ENCODE results near the gene RNF6. TPM values are rescaled to one million over a fixed set of nuclear protein-coding genes. Genes with fewer than 3 reads are reported as not detected.
A peak's percentile ranks its signal among the peaks of the same experiment; 100 is the strongest.

The RNF6 gene
- total and polyA plus RNA-seq, 10 of the 15 experiments (the other 5 are each of a cell fraction or from before 2014, with no cell fraction given) = 19.0 to 54.0 (median 33.8) TPM

DNA sequence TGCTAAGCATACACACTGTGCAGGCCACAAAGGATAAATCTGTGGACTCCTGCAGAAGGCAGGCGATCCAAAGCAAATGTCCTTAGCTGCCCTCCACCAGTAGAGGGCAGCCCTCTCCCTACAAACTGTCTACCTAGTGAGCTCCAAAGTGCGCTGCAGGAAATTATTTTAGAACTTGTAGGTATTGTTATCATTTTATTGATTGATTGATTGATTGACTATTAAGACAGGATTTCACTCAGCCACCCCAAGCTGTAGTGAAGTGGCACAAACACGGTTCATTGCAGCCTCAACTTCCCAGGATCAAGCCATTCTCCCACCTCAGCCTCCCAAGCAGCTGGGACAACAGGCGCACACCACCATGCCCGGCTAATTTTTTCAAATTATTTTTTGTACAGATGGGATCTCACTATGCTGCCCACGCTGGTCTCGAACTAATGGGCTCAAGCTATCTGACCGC, 37.3 kb downstream of the RNF6 start:
- Histone ChIP-seq H3K36me3 (ENCODE audit: control insufficient read depth in 2 of 2, insufficient read depth in 2 of 2, low read length in 1 of 2) (no peaks in the 10 kb centered on the region), H4K20me1 (ENCODE audit: control insufficient read depth, insufficient read depth) (no peaks in the 10 kb centered on the region), H3K4me1 (ENCODE audit: control insufficient read depth, insufficient read depth, low read length) (peaks cover 9% of the 10 kb centered on the region), H2AFZ (ENCODE audit: control insufficient read depth, low read depth, low read length) (no peak overlapping the region), H3K4me3 (no peak overlapping the region), H3K9me3 (replicated peaks; ENCODE audit: control insufficient read depth, insufficient read depth, low read length) (no peaks in the 10 kb centered on the region), H3K27ac (ENCODE audit: control insufficient read depth, insufficient read depth) (no peak overlapping the region), H3K27me3 (replicated peaks in 1 of 2; ENCODE audit: control insufficient read depth in 2 of 2, insufficient read depth in 2 of 2, low read length in 1 of 2) (no peaks in the 10 kb centered on the region), H3K4me2 (ENCODE audit: control insufficient read depth, insufficient read depth) (no peak overlapping the region), H3K9ac (ENCODE audit: control insufficient read depth, insufficient read depth, low read length) (no peak overlapping the region), H3K79me2 (ENCODE audit: control insufficient read depth, insufficient read depth, low read length) (no peaks in the 10 kb centered on the region)
- intact Hi-C loops (cut with micrococcal nuclease; ENCODE audit: unreplicated experiment) = loop anchor here (1.0 to 10.0 kb wide), 6 partner anchors 67 to 690 kb away; partner anchors contain the start of gene CDK8
- FAIRE-seq (peak; percentile 83), DNase-seq (ENCODE audit: low read depth, low spot score) (peak; percentile 12), ATAC-seq (peak; percentile 54)
- 51% methylated on average over 8 of the region's 8 CpGs for WGBS (ENCODE audit: insufficient coverage, insufficient replicate concordance, low lambda C conversion rate, missing lambda C conversion rate)
- ChIA-PET CTCF (interaction anchor here (0.6 to 6.2 kb wide), 45 partner anchors 10 to 744 kb away, joined by 3 to 218 read pairs (median 5); partner anchors contain the start of gene RNF6), RAD21 (ENCODE audit: unreplicated experiment) (interaction anchor here (0.6 to 4.4 kb wide), 16 partner anchors 14 to 535 kb away, joined by 3 to 76 read pairs (median 4); partner anchors contain the start of gene RNF6), POLR2A (interaction anchor here (1.2 kb wide), 1 partner anchor 37 kb away, joined by 3 read pairs; no protein-coding TSS in a partner anchor), SMC1A (ENCODE audit: uncharacterized antibody, unreplicated experiment) (interaction anchor here (0.6 to 2.8 kb wide), 26 partner anchors 9 to 688 kb away, joined by 3 to 70 read pairs (median 3); no protein-coding TSS in a partner anchor)
- TF ChIP-seq EP300 (IDR thresholded peaks at IDR 0.05; ENCODE audit: borderline replicate concordance in 1 of 2, control insufficient read depth in 1 of 2, low read depth in 2 of 2, low read length in 2 of 2) (no peak), SIX5 (IDR thresholded peaks at IDR 0.05; ENCODE audit: low read depth, low read length, severe bottlenecking) (no peak), SMARCA5 (IDR thresholded peaks at IDR 0.05) (peak; percentile 49; the same call in 1 of the 2 replicates), YY1 (IDR thresholded peaks at IDR 0.05; ENCODE audit: low read depth, low read length) (peak; percentile 49; the same call in 1 of the 2 replicates), ETV6 (conservative IDR thresholded peaks at IDR 0.05 in 1 of 2, IDR thresholded peaks at IDR 0.05 in 1 of 2; ENCODE audit: borderline replicate concordance in 1 of 2, low read depth in 1 of 2) (0 out of 4 replicates have a peak, but pooled peaks of 1 of the 2 experiments have one; percentile 9), SMC3 (IDR thresholded peaks at IDR 0.05; ENCODE audit: borderline replicate concordance, low read length) (peak; percentile 88), RAD21 (IDR thresholded peaks at IDR 0.05; ENCODE audit: insufficient read depth, low read depth, low read length) (peak; percentile 92)
- TF ChIP-seq, protein P1, sequence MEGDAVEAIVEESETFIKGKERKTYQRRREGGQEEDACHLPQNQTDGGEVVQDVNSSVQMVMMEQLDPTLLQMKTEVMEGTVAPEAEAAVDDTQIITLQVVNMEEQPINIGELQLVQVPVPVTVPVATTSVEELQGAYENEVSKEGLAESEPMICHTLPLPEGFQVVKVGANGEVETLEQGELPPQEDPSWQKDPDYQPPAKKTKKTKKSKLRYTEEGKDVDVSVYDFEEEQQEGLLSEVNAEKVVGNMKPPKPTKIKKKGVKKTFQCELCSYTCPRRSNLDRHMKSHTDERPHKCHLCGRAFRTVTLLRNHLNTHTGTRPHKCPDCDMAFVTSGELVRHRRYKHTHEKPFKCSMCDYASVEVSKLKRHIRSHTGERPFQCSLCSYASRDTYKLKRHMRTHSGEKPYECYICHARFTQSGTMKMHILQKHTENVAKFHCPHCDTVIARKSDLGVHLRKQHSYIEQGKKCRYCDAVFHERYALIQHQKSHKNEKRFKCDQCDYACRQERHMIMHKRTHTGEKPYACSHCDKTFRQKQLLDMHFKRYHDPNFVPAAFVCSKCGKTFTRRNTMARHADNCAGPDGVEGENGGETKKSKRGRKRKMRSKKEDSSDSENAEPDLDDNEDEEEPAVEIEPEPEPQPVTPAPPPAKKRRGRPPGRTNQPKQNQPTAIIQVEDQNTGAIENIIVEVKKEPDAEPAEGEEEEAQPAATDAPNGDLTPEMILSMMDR (IDR thresholded peaks at IDR 0.05 in 2 of 3, conservative IDR thresholded peaks at IDR 0.05 in 1 of 3; ENCODE audit: control insufficient read depth in 2 of 3, extremely low read depth in 1 of 3, insufficient read depth in 1 of 3, low read depth in 3 of 3, low read length in 3 of 3) = peak; percentile 89 to 92 (median 92)
- TF ChIP-seq, protein P2, sequence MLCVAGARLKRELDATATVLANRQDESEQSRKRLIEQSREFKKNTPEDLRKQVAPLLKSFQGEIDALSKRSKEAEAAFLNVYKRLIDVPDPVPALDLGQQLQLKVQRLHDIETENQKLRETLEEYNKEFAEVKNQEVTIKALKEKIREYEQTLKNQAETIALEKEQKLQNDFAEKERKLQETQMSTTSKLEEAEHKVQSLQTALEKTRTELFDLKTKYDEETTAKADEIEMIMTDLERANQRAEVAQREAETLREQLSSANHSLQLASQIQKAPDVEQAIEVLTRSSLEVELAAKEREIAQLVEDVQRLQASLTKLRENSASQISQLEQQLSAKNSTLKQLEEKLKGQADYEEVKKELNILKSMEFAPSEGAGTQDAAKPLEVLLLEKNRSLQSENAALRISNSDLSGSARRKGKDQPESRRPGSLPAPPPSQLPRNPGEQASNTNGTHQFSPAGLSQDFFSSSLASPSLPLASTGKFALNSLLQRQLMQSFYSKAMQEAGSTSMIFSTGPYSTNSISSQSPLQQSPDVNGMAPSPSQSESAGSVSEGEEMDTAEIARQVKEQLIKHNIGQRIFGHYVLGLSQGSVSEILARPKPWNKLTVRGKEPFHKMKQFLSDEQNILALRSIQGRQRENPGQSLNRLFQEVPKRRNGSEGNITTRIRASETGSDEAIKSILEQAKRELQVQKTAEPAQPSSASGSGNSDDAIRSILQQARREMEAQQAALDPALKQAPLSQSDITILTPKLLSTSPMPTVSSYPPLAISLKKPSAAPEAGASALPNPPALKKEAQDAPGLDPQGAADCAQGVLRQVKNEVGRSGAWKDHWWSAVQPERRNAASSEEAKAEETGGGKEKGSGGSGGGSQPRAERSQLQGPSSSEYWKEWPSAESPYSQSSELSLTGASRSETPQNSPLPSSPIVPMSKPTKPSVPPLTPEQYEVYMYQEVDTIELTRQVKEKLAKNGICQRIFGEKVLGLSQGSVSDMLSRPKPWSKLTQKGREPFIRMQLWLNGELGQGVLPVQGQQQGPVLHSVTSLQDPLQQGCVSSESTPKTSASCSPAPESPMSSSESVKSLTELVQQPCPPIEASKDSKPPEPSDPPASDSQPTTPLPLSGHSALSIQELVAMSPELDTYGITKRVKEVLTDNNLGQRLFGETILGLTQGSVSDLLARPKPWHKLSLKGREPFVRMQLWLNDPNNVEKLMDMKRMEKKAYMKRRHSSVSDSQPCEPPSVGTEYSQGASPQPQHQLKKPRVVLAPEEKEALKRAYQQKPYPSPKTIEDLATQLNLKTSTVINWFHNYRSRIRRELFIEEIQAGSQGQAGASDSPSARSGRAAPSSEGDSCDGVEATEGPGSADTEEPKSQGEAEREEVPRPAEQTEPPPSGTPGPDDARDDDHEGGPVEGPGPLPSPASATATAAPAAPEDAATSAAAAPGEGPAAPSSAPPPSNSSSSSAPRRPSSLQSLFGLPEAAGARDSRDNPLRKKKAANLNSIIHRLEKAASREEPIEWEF (IDR thresholded peaks at IDR 0.05; ENCODE audit: insufficient replicate concordance, low read depth, low read length) = peak; percentile 55
- BruUV-seq (replicated peaks) = no TSS peak
- in situ Hi-C loops (cut with MboI) = loop anchor here (5.0 kb wide), 3 partner anchors 53 to 507 kb away; no protein-coding TSS in a partner anchor
